A549 (cell line): ENCODE data around the gene C12orf54.

Source experiments
- ATOH8 ChIP-seq: fragments of 250-450 bp; sonication (Bioruptor Pico); IDR thresholded peaks from 2 replicates; pipeline ENCODE4 v1.5.0; 2020; ENCODE audit warnings: low read depth, mild to moderate bottlenecking, moderate library complexity
- BCL3 ChIP-seq: fragments of >200 bp; sonication (Bioruptor Twin); formaldehyde crosslinking; IDR thresholded peaks from 3 replicates; pipeline ENCODE4 v1.6.1; 2016
- CEBPB ChIP-seq, 2 experiments: fragments of >200 bp in 1 of 2; sonication (Bioruptor Twin) in 1 of 2; formaldehyde crosslinking in 1 of 2; IDR thresholded peaks; 2 replicates each; pipeline ENCODE4 v1.6.1; 2012 to 2016
- CHD2 ChIP-seq: fragments of 150-350 bp; IDR thresholded peaks from 2 replicates; pipeline ENCODE4 v1.6.1; 2014; ENCODE audit warnings: low read length; ENCODE audit not compliant: partially characterized antibody
- CTCF ChIP-seq: fragments of >200 bp; sonication (Bioruptor Twin); formaldehyde crosslinking; IDR thresholded peaks from 3 replicates; pipeline ENCODE4 v1.5.1; 2016
- EHMT2 ChIP-seq: fragments of 200-600 bp; sonication (generic); IDR thresholded peaks from 2 replicates; pipeline ENCODE4 v1.6.1; 2016; ENCODE audit warnings: antibody characterized with exemption, low read depth, mild to moderate bottlenecking, moderate library complexity
- EP300 ChIP-seq, 2 experiments: fragments of >200 bp; sonication (Bioruptor Twin); formaldehyde crosslinking; IDR thresholded peaks; 2 replicates in 1 of 2; 3 replicates in 1 of 2; pipeline ENCODE4 v1.6.1; 2016 to 2017
- MAX ChIP-seq: IDR thresholded peaks from 2 replicates; pipeline ENCODE4 v1.6.1; 2012
- POLR2A ChIP-seq: IDR thresholded peaks from 2 replicates; pipeline ENCODE4 v1.6.1; 2012; ENCODE audit warnings: mild to moderate bottlenecking, low read length
- RAD21 ChIP-seq, 2 experiments: fragments of >200 bp in 1 of 2; sonication (Bioruptor Twin) in 1 of 2; formaldehyde crosslinking in 1 of 2; IDR thresholded peaks in 1 of 2; conservative IDR thresholded peaks in 1 of 2; 2 replicates in 1 of 2; 3 replicates in 1 of 2; pipeline ENCODE4 v1.6.1; 2012 to 2018; ENCODE audit warnings: inconsistent platforms in 1 of 2
- RCOR1 ChIP-seq: fragments of 150-350 bp; IDR thresholded peaks from 2 replicates; pipeline ENCODE4 v1.6.1; 2014; ENCODE audit warnings: antibody characterized with exemption, low read length, low read depth
- RFX5 ChIP-seq: fragments of 450-650 bp; IDR thresholded peaks from 2 replicates; pipeline ENCODE4 v1.7.1; 2014; ENCODE audit warnings: antibody characterized with exemption, mild to moderate bottlenecking, moderate library complexity
- TF ChIP-seq, protein P1 (sequence below): IDR thresholded peaks from 2 replicates; pipeline ENCODE4 v1.6.1; 2012
- TF ChIP-seq, protein P2 (sequence below): fragments of 200-600 bp; sonication (generic); IDR thresholded peaks from 2 replicates; pipeline ENCODE4 v1.6.1; 2016; ENCODE audit warnings: antibody characterized with exemption, mild to moderate bottlenecking, moderate library complexity

GRCh38 chr12:48442179-48442847 is 40.0 kb upstream of the C12orf54 start:
- no peak for TF ChIP-seq CHD2
- TF ChIP-seq CTCF: no peak
- no peak for TF ChIP-seq RCOR1
- peak in 1 of 2 experiments; percentile 17; a peak in 1 of 5 replicates for TF ChIP-seq RAD21 (conservative IDR thresholded peaks at IDR 0.05 in 1 of 2, IDR thresholded peaks at IDR 0.05 in 1 of 2)
- no peak for TF ChIP-seq CEBPB (IDR thresholded peaks at IDR 0.05)
- TF ChIP-seq ATOH8 (CRISPR knock-in tag): no peak
- no peak for TF ChIP-seq POLR2A
- TF ChIP-seq, protein P1, sequence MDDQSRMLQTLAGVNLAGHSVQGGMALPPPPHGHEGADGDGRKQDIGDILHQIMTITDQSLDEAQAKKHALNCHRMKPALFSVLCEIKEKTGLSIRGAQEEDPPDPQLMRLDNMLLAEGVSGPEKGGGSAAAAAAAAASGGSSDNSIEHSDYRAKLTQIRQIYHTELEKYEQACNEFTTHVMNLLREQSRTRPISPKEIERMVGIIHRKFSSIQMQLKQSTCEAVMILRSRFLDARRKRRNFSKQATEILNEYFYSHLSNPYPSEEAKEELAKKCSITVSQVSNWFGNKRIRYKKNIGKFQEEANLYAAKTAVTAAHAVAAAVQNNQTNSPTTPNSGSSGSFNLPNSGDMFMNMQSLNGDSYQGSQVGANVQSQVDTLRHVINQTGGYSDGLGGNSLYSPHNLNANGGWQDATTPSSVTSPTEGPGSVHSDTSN: no peak
- TF ChIP-seq BCL3: no peak
- TF ChIP-seq, protein P2, sequence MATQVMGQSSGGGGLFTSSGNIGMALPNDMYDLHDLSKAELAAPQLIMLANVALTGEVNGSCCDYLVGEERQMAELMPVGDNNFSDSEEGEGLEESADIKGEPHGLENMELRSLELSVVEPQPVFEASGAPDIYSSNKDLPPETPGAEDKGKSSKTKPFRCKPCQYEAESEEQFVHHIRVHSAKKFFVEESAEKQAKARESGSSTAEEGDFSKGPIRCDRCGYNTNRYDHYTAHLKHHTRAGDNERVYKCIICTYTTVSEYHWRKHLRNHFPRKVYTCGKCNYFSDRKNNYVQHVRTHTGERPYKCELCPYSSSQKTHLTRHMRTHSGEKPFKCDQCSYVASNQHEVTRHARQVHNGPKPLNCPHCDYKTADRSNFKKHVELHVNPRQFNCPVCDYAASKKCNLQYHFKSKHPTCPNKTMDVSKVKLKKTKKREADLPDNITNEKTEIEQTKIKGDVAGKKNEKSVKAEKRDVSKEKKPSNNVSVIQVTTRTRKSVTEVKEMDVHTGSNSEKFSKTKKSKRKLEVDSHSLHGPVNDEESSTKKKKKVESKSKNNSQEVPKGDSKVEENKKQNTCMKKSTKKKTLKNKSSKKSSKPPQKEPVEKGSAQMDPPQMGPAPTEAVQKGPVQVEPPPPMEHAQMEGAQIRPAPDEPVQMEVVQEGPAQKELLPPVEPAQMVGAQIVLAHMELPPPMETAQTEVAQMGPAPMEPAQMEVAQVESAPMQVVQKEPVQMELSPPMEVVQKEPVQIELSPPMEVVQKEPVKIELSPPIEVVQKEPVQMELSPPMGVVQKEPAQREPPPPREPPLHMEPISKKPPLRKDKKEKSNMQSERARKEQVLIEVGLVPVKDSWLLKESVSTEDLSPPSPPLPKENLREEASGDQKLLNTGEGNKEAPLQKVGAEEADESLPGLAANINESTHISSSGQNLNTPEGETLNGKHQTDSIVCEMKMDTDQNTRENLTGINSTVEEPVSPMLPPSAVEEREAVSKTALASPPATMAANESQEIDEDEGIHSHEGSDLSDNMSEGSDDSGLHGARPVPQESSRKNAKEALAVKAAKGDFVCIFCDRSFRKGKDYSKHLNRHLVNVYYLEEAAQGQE: no peak
- no peak for TF ChIP-seq EHMT2
- no peak for TF ChIP-seq RFX5
- TF ChIP-seq EP300 (IDR thresholded peaks at IDR 0.05): no peak
- no peak for TF ChIP-seq MAX
